ENCODE data around the gene CXCL12. TPM values are rescaled to one million over a fixed set of nuclear protein-coding genes. Genes with fewer than 3 reads are reported as not detected.

CXCL12 gene
- total and polyA plus RNA-seq, 4 donors = 23.8 to 66.3 (median 41.8) TPM

GRCh38 chr10:44347609-44348400 lies 37.1 kb downstream of the CXCL12 start:
- Histone ChIP-seq H3K4me3 (ENCODE audit: low read depth in 1 of 3, low read length in 3 of 3) (no peak overlapping the region), H3K27ac (ENCODE audit: low read depth in 1 of 2, low read length in 2 of 2) (no peak overlapping the region), H3K4me1 (ENCODE audit: control insufficient read depth in 4 of 4, insufficient read depth in 4 of 4, low read length in 3 of 4) (peaks cover 0 to 2% (median 0%) of the 10 kb centered on the region in 4 donors), H3K36me3 (ENCODE audit: control insufficient read depth in 4 of 4, insufficient read depth in 3 of 4, low read depth in 1 of 4, low read length in 3 of 4) (no peaks in the 10 kb centered on the region), H3K9me3 (ENCODE audit: control insufficient read depth in 4 of 4, low read length in 3 of 4) (no peaks in the 10 kb centered on the region), H3K27me3 (ENCODE audit: control insufficient read depth in 4 of 4, insufficient read depth in 4 of 4, low read length in 3 of 4) (peaks cover 0 to under 1% (median 0%) of the 10 kb centered on the region in 4 donors), H3K9ac (ENCODE audit: low read depth in 1 of 2, low read length in 2 of 2) (no peak overlapping the region)
- DNase-seq (ENCODE audit: low spot score) = no peak
- 88% methylated on average over 10 of the region's 10 CpGs for WGBS
- TF ChIP-seq SP1 (IDR thresholded peaks at IDR 0.05) (no peak), TAF1 (conservative IDR thresholded peaks at IDR 0.05) (no peak), RAD21 (IDR thresholded peaks at IDR 0.05) (no peak), YY1 (IDR thresholded peaks at IDR 0.05) (no peak), ATF3 (IDR thresholded peaks at IDR 0.05) (no peak), HNF4G (IDR thresholded peaks at IDR 0.05) (no peak), ZBTB33 (IDR thresholded peaks at IDR 0.05) (no peak), JUND (IDR thresholded peaks at IDR 0.05) (no peak), MAX (IDR thresholded peaks at IDR 0.05) (no peak)

GRCh38 chr10:44344727-44345126 lies 40.2 kb downstream of the CXCL12 start:
- Histone ChIP-seq H3K9me3 (ENCODE audit: control insufficient read depth in 4 of 4, low read length in 3 of 4) (no peaks in the 10 kb centered on the region), H3K4me1 (ENCODE audit: control insufficient read depth in 4 of 4, insufficient read depth in 4 of 4, low read length in 3 of 4) (no peaks in the 10 kb centered on the region), H3K36me3 (ENCODE audit: control insufficient read depth in 4 of 4, insufficient read depth in 3 of 4, low read depth in 1 of 4, low read length in 3 of 4) (no peaks in the 10 kb centered on the region), H3K4me3 (ENCODE audit: low read depth in 1 of 3, low read length in 3 of 3) (no peak overlapping the region), H3K27ac (ENCODE audit: low read depth in 1 of 2, low read length in 2 of 2) (no peak overlapping the region), H3K27me3 (ENCODE audit: control insufficient read depth in 4 of 4, insufficient read depth in 4 of 4, low read length in 3 of 4) (peaks cover 0 to 3% (median 0%) of the 10 kb centered on the region in 4 donors), H3K9ac (ENCODE audit: low read depth in 1 of 2, low read length in 2 of 2) (no peak overlapping the region)
- DNase-seq (ENCODE audit: low spot score) = no peak
- WGBS = 71% methylated on average over 6 of the region's 6 CpGs
- TF ChIP-seq ATF3 (IDR thresholded peaks at IDR 0.05) (no peak), GABPA (IDR thresholded peaks at IDR 0.05 in 1 of 2, conservative IDR thresholded peaks at IDR 0.05 in 1 of 2) (no peak)

GRCh38 chr10:44343843-44344242 lies 41.1 kb downstream of the CXCL12 start:
- Histone ChIP-seq H3K4me3 (ENCODE audit: low read depth in 1 of 3, low read length in 3 of 3) (no peak overlapping the region), H3K27ac (ENCODE audit: low read depth in 1 of 2, low read length in 2 of 2) (no peak overlapping the region), H3K9me3 (ENCODE audit: control insufficient read depth in 4 of 4, low read length in 3 of 4) (no peaks in the 10 kb centered on the region), H3K27me3 (ENCODE audit: control insufficient read depth in 4 of 4, insufficient read depth in 4 of 4, low read length in 3 of 4) (peaks cover 0 to 3% (median 0%) of the 10 kb centered on the region in 4 donors), H3K36me3 (ENCODE audit: control insufficient read depth in 4 of 4, insufficient read depth in 3 of 4, low read depth in 1 of 4, low read length in 3 of 4) (no peaks in the 10 kb centered on the region), H3K4me1 (ENCODE audit: control insufficient read depth in 4 of 4, insufficient read depth in 4 of 4, low read length in 3 of 4) (no peaks in the 10 kb centered on the region), H3K9ac (ENCODE audit: low read depth in 1 of 2, low read length in 2 of 2) (no peak overlapping the region)
- 65% methylated on average over 3 of the region's 3 CpGs for WGBS
- no peak for DNase-seq (ENCODE audit: low spot score)
- TF ChIP-seq CTCF (IDR thresholded peaks at IDR 0.05; ENCODE audit: low read depth, low read length, missing input control) = no peak
- TF ChIP-seq SP1 (IDR thresholded peaks at IDR 0.05) = no peak
- TF ChIP-seq HNF4A (conservative IDR thresholded peaks at IDR 0.05) = no peak
- TF ChIP-seq REST (IDR thresholded peaks at IDR 0.05) = no peak
- TF ChIP-seq YY1 (IDR thresholded peaks at IDR 0.05) = no peak
- no peak for TF ChIP-seq JUND (IDR thresholded peaks at IDR 0.05)
- no peak for TF ChIP-seq FOXA1 (IDR thresholded peaks at IDR 0.05)
- no peak for TF ChIP-seq HNF4G (IDR thresholded peaks at IDR 0.05)
- no peak for TF ChIP-seq FOXA2 (IDR thresholded peaks at IDR 0.05)
- no peak for TF ChIP-seq GABPA (IDR thresholded peaks at IDR 0.05 in 1 of 2, conservative IDR thresholded peaks at IDR 0.05 in 1 of 2)
- no peak for TF ChIP-seq TAF1 (conservative IDR thresholded peaks at IDR 0.05)
- TF ChIP-seq ATF3 (IDR thresholded peaks at IDR 0.05) = no peak
- TF ChIP-seq NR2F2 (IDR thresholded peaks at IDR 0.05) = no peak
- no peak for TF ChIP-seq MAX (IDR thresholded peaks at IDR 0.05)
